RCC 7860 (cell line): ENCODE data around the gene F3.
"Not testable (repeated sequence)": the region's sequence is repeated elsewhere in the genome, so short reads cannot be mapped to it uniquely, and the experiment has no call there.

Source experiments
- DNase-seq: peaks from one replicate; pipeline ENCODE4 v3.0.0-alpha.2; 2015; ENCODE audit warnings: low spot score
- FAIRE-seq: peaks from 2 replicates; lab custom pipeline; 2012; peaks lifted over from hg19 to GRCh38; lab: Jason Lieb, UNC

F3 gene

GRCh38 chr1:94541246-94542087 lies at the start of gene F3:
Gene F3, minus strand, starts transcription at chr1:94541759. Its CDS starts 123 bp downstream, at chr1:94541636.
- FAIRE-seq (no peak), DNase-seq (peak; percentile 78)

- FAIRE-seq, result no peak
- DNase-seq, result no peak
Measured at GRCh38 chr1:94590203-94591137, 48.9 kb upstream of the F3 start.

- DNase-seq (no peak), FAIRE-seq (no peak)
Measured at GRCh38 chr1:94589728-94590127, 48.2 kb upstream of the F3 start.

- DNase-seq, result no peak
- no peak for FAIRE-seq
Measured at GRCh38 chr1:94582565-94582964, 41.0 kb upstream of the F3 start.

- DNase-seq, result no peak
- no peak for FAIRE-seq
Measured at GRCh38 chr1:94580367-94581115, 39.0 kb upstream of the F3 start.

- peak; percentile 73 for DNase-seq
- FAIRE-seq, result peak; percentile 57
Measured at GRCh38 chr1:94579876-94580294, 38.3 kb upstream of the F3 start.

GRCh38 chr1:94578856-94579255 lies 37.3 kb upstream of the F3 start:
- no peak for FAIRE-seq
- DNase-seq, result no peak

GRCh38 chr1:94573917-94574316 lies 32.4 kb upstream of the F3 start:
- not testable (repeated sequence) for DNase-seq, FAIRE-seq

GRCh38 chr1:94572780-94573179 lies 31.2 kb upstream of the F3 start:
- DNase-seq (no peak), FAIRE-seq (no peak)

GRCh38 chr1:94570965-94571364 lies 29.4 kb upstream of the F3 start:
- not testable (repeated sequence) for FAIRE-seq

GRCh38 chr1:94568806-94569205 lies 27.2 kb upstream of the F3 start:
- FAIRE-seq, result not testable (repeated sequence)

More at GRCh38 chr1:94570965-94571364, 29.4 kb upstream of the F3 start:
- DNase-seq, result not testable (repeated sequence)

GRCh38 chr1:94567975-94568607 lies 26.5 kb upstream of the F3 start:
- DNase-seq, FAIRE-seq: not testable (repeated sequence)

More at GRCh38 chr1:94568806-94569205, 27.2 kb upstream of the F3 start:
- DNase-seq, result not testable (repeated sequence)

- not testable (repeated sequence) for FAIRE-seq, DNase-seq
Measured at GRCh38 chr1:94566436-94566835, 24.9 kb upstream of the F3 start.

GRCh38 chr1:94565901-94566300 lies 24.3 kb upstream of the F3 start:
- DNase-seq (no peak), FAIRE-seq (no peak)

- FAIRE-seq (no peak), DNase-seq (no peak)
Measured at GRCh38 chr1:94562519-94563260, 21.1 kb upstream of the F3 start.

GRCh38 chr1:94560333-94560732 lies 18.8 kb upstream of the F3 start:
- DNase-seq, result no peak
- FAIRE-seq, result no peak

GRCh38 chr1:94559921-94560320 lies 18.4 kb upstream of the F3 start:
- DNase-seq, result no peak
- no peak for FAIRE-seq

- no peak for FAIRE-seq
- DNase-seq, result no peak
Measured at GRCh38 chr1:94555091-94555490, 13.5 kb upstream of the F3 start.

- FAIRE-seq, result no peak
Measured at GRCh38 chr1:94554580-94554979, 13.0 kb upstream of the F3 start.

More at GRCh38 chr1:94554580-94554979, 13.0 kb upstream of the F3 start:
- DNase-seq, result no peak
